Mesothelial cell of epicardium (in vitro differentiated cells): ENCODE measurements around the gene IL17RC. TPM values are rescaled to one million over a fixed set of nuclear protein-coding genes. Genes with fewer than 3 reads are reported as not detected.

ENCODE experiments used
- DNase-seq, 2 experiments: peaks; one replicate each; pipeline ENCODE4 v3.0.0; 2021; ENCODE audit warnings: low spot score in 2 of 2; ENCODE audit not compliant: unreplicated experiment in 2 of 2
- H3K27ac Mint-ChIP-seq: 2 replicates; pipeline ENCODE4 v1.8.0; 2021; ENCODE audit warnings: mixed read lengths
- H3K27me3 Mint-ChIP-seq: 2 replicates; pipeline ENCODE4 v1.8.0; 2021; ENCODE audit warnings: low read depth, mixed read lengths
- H3K36me3 Mint-ChIP-seq: 2 replicates; pipeline ENCODE4 v1.8.0; 2021; ENCODE audit warnings: mixed read lengths
- H3K4me1 Mint-ChIP-seq: 2 replicates; pipeline ENCODE4 v1.8.0; 2021; ENCODE audit warnings: mixed read lengths
- H3K4me3 Mint-ChIP-seq: 2 replicates; pipeline ENCODE4 v1.8.0; 2021; ENCODE audit warnings: mild to moderate bottlenecking, moderate library complexity, mixed read lengths
- H3K9me3 Mint-ChIP-seq: 2 replicates; pipeline ENCODE4 v1.8.0; 2021; ENCODE audit warnings: mixed read lengths
- total RNA-seq: library from RNA; stranded (reverse); gene quantifications from 3 replicates; pipeline ENCODE4 v1.2.1, GENCODE V29; 2021
- TF ChIP-seq, protein P1 (sequence below): fragments of 200-600 bp; sonication (generic); IDR thresholded peaks from one replicate; pipeline ENCODE4 v1.5.0; 2021; ENCODE audit warnings: antibody characterized with exemption; ENCODE audit not compliant: unreplicated experiment

The IL17RC gene
- total RNA-seq, 1 donor from 2014 or later, result 30.2 TPM

DNA sequence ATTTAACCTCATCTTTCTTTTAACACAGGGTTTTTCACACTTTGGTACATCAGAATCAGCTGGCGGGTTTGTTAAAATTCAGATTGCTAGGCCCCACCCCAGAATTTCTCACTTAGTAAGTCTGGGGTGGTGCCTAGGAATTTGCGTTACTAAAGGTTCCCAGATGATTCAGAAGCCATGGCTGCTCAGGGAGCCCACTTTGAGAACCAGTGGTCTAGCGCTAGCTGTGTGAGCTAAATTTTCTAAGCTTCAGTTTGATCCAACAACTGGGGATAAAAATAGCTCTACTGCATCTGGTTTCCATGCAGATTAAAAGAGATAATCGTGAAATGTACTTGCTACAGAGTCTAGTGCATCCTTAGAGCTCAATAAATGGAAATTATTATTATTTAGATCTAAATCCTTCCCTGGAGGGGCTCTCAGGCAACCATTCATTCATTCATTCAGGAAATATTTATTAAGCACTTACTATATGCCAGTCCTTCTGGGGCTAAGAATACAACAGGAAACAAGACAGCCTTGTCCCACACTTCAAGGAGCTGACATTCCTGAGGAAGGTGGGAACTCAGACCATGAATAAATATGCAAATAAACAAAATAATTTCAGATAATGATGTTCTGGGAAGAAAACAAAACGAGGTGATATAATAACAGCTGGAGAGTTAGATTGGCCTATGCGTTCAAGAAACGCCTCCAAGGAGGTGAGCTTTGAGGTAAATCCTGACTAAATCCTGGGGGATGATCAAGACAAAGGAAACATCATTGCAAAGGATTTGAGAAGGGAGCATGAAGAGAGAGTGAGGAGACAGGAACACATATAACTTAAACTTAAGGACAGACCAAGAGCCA, 33.0 kb upstream of the IL17RC start:
- peak overlapping the region; percentile 33 for H3K27ac Mint-ChIP-seq
- TF ChIP-seq, protein P1, sequence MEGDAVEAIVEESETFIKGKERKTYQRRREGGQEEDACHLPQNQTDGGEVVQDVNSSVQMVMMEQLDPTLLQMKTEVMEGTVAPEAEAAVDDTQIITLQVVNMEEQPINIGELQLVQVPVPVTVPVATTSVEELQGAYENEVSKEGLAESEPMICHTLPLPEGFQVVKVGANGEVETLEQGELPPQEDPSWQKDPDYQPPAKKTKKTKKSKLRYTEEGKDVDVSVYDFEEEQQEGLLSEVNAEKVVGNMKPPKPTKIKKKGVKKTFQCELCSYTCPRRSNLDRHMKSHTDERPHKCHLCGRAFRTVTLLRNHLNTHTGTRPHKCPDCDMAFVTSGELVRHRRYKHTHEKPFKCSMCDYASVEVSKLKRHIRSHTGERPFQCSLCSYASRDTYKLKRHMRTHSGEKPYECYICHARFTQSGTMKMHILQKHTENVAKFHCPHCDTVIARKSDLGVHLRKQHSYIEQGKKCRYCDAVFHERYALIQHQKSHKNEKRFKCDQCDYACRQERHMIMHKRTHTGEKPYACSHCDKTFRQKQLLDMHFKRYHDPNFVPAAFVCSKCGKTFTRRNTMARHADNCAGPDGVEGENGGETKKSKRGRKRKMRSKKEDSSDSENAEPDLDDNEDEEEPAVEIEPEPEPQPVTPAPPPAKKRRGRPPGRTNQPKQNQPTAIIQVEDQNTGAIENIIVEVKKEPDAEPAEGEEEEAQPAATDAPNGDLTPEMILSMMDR, result no peak
- no peaks in the 10 kb centered on the region for H3K9me3 Mint-ChIP-seq
- no peaks in the 10 kb centered on the region for H3K36me3 Mint-ChIP-seq
- no peak overlapping the region for H3K4me3 Mint-ChIP-seq
- H3K27me3 Mint-ChIP-seq, result no peaks in the 10 kb centered on the region
- peaks cover 6% of the 10 kb centered on the region for H3K4me1 Mint-ChIP-seq
- no peak for DNase-seq

- peak overlapping the region; percentile 33 for H3K27ac Mint-ChIP-seq
- H3K9me3 Mint-ChIP-seq, result no peaks in the 10 kb centered on the region
- TF ChIP-seq, protein P1, result no peak
- H3K27me3 Mint-ChIP-seq, result no peaks in the 10 kb centered on the region
- H3K36me3 Mint-ChIP-seq, result no peaks in the 10 kb centered on the region
- peaks cover 6% of the 10 kb centered on the region for H3K4me1 Mint-ChIP-seq
- DNase-seq, result no peak
- H3K4me3 Mint-ChIP-seq, result no peak overlapping the region
Measured at GRCh38 chr3:9884555-9885165, 32.2 kb upstream of the IL17RC start.

GRCh38 chr3:9886328-9886727, 30.6 kb upstream of the IL17RC start:
- no peak overlapping the region for H3K4me3 Mint-ChIP-seq
- no peak for DNase-seq
- TF ChIP-seq, protein P1, result no peak

GRCh38 chr3:9887480-9887879, 29.4 kb upstream of the IL17RC start:
- peaks cover 15% of the 10 kb centered on the region for H3K4me1 Mint-ChIP-seq
- TF ChIP-seq, protein P1, result no peak
- H3K4me3 Mint-ChIP-seq, result no peak overlapping the region
- no peak overlapping the region for H3K27ac Mint-ChIP-seq
- H3K27me3 Mint-ChIP-seq, result no peaks in the 10 kb centered on the region
- peaks cover 3% of the 10 kb centered on the region for H3K36me3 Mint-ChIP-seq
- no peak for DNase-seq
- H3K9me3 Mint-ChIP-seq, result no peaks in the 10 kb centered on the region

More at GRCh38 chr3:9886328-9886727, 30.6 kb upstream of the IL17RC start:
- Mint-ChIP-seq H3K36me3 (peaks cover 1% of the 10 kb centered on the region), H3K9me3 (no peaks in the 10 kb centered on the region), H3K27ac (no peak overlapping the region), H3K27me3 (no peaks in the 10 kb centered on the region), H3K4me1 (peaks cover 9% of the 10 kb centered on the region)

- H3K9me3 Mint-ChIP-seq, result no peaks in the 10 kb centered on the region
- H3K27ac Mint-ChIP-seq, result no peak overlapping the region
- H3K4me1 Mint-ChIP-seq, result peaks cover 19% of the 10 kb centered on the region
- no peak overlapping the region for H3K4me3 Mint-ChIP-seq
- H3K27me3 Mint-ChIP-seq, result no peaks in the 10 kb centered on the region
- no peak for DNase-seq
- peaks cover 7% of the 10 kb centered on the region for H3K36me3 Mint-ChIP-seq
- TF ChIP-seq, protein P1, result no peak
Measured at GRCh38 chr3:9888540-9888939, 28.4 kb upstream of the IL17RC start.
